HCT116 (cell line): ENCODE measurements around the gene ZNF618. TPM values are rescaled to one million over a fixed set of nuclear protein-coding genes. Genes with fewer than 3 reads are reported as not detected.

Source experiments
- ATAC-seq: fragments of 200-7000 bp; cut with Tn5 transposase; 2 replicates; pipeline ENCODE4 v1.9.1; 2020; ENCODE audit warnings: mild to moderate bottlenecking, moderate library complexity
- BruUV-seq: library from RNA; stranded (reverse); fragments of 400-500 nt; replicated peaks from 2 replicates; lab custom pipeline; 2021; lab: Mats Ljungman, UMichigan
- CTCF ChIA-PET: fragments of 300-600 bp; sonication (Branson Sonifier 250); formaldehyde crosslinking; loops from one replicate; lab custom pipeline; 2021; ENCODE audit warnings: antibody characterized with exemption; lab: Charles Lee
- POLR2A ChIA-PET: fragments of 300-600, 350-600 bp; sonication (Branson Sonifier 250); formaldehyde crosslinking; loops from one replicate; lab custom pipeline; 2021; ENCODE audit warnings: antibody characterized with exemption; lab: Charles Lee
- RAD21 ChIA-PET, 2 experiments: fragments of 300-600 bp; sonication (Branson Sonifier 250); formaldehyde crosslinking; loops; one replicate each; lab custom pipeline; 2023; ENCODE audit warnings: low total read pairs in 2 of 2; ENCODE audit not compliant: uncharacterized antibody in 2 of 2, unreplicated experiment in 2 of 2, low non-redundant PET in 1 of 2; lab: Charles Lee
- DNase-seq: peaks from one replicate; pipeline ENCODE4 v3.0.0-alpha.2; 2010; ENCODE audit warnings: low read depth, low spot score
- H2AFZ ChIP-seq: fragments of 200-600 bp; shearing (Covaris generic), sonication (generic); 2 replicates; pipeline ENCODE4 v1.6.1; 2017; ENCODE audit warnings: low read depth, mixed run types, mixed read lengths, antibody characterized with exemption, low read length; ENCODE audit not compliant: poor library complexity, severe bottlenecking
- H3K27ac ChIP-seq: 2 replicates; pipeline ENCODE4 v1.5.1; 2012; ENCODE audit warnings: low read depth, low read length
- H3K27me3 ChIP-seq: fragments of 200-600 bp; sonication (generic); 2 replicates; pipeline ENCODE4 v1.6.1; 2016; ENCODE audit warnings: mixed run types, low read length, mixed read lengths; ENCODE audit not compliant: insufficient read depth
- H3K36me3 ChIP-seq, 2 experiments: fragments of 200-500 bp in 1 of 2; fragments of 200-600 bp in 1 of 2; sonication (Bioruptor generic) in 1 of 2; sonication (generic) in 1 of 2; 2 replicates each; pipeline versions ENCODE4 v1.5.1 to v1.6.1; 2014 to 2016; ENCODE audit warnings: low read length in 2 of 2, inconsistent platforms in 1 of 2, mixed read lengths in 1 of 2, mixed run types in 1 of 2; ENCODE audit not compliant: insufficient read depth in 2 of 2, control insufficient read depth in 1 of 2
- H3K4me1 ChIP-seq, 2 experiments: fragments of 200-600 bp in 1 of 2; sonication (generic) in 1 of 2; 2 replicates each; pipeline versions ENCODE4 v1.5.1 to v1.6.1; 2012 to 2017; ENCODE audit warnings: low read length in 2 of 2, inconsistent platforms in 1 of 2, mild to moderate bottlenecking in 1 of 2, mixed read lengths in 1 of 2, mixed run types in 1 of 2, moderate library complexity in 1 of 2; ENCODE audit not compliant: insufficient read depth in 2 of 2, control insufficient read depth in 1 of 2
- H3K4me2 ChIP-seq: fragments of 200-600 bp; sonication (generic); 2 replicates; pipeline ENCODE4 v1.6.1; 2017; ENCODE audit warnings: mixed run types, low read length, mixed read lengths
- H3K4me3 ChIP-seq, 2 experiments: fragments of 200-600 bp in 1 of 2; sonication (generic) in 1 of 2; replicated peaks in 1 of 2; 2 replicates each; pipeline ENCODE4 v1.5.1; 2011 to 2016; ENCODE audit warnings: low read length in 2 of 2, control low read depth in 1 of 2, low read depth in 1 of 2, mild to moderate bottlenecking in 1 of 2, mixed read lengths in 1 of 2, mixed run types in 1 of 2
- H3K79me2 ChIP-seq: fragments of 200-600 bp; sonication (generic); 2 replicates; pipeline ENCODE4 v1.6.1; 2017; ENCODE audit warnings: mild to moderate bottlenecking, mixed run types, low read length, moderate library complexity, mixed read lengths; ENCODE audit not compliant: insufficient read depth
- H3K9ac ChIP-seq: fragments of 200-600 bp; sonication (generic); 2 replicates; pipeline ENCODE4 v1.6.1; 2016; ENCODE audit warnings: low read length, mixed read lengths
- H3K9me2 ChIP-seq: fragments of 200-600 bp; sonication (generic), shearing (Covaris generic); 2 replicates; pipeline ENCODE4 v1.6.1; 2017; ENCODE audit warnings: mixed run types, mild to moderate bottlenecking, moderate library complexity; ENCODE audit not compliant: insufficient read depth
- H3K9me3 ChIP-seq, 2 experiments: fragments of 200-500 bp in 1 of 2; fragments of 200-600 bp in 1 of 2; sonication (Bioruptor generic) in 1 of 2; sonication (generic) in 1 of 2; 2 replicates each; pipeline ENCODE4 v1.6.1; 2014 to 2017; ENCODE audit warnings: low read length in 2 of 2, mixed read lengths in 2 of 2, inconsistent platforms in 1 of 2, low read depth in 1 of 2, mild to moderate bottlenecking in 1 of 2, mixed run types in 1 of 2, moderate library complexity in 1 of 2; ENCODE audit not compliant: control insufficient read depth in 1 of 2, insufficient read depth in 1 of 2
- H4K20me1 ChIP-seq: fragments of 200-600 bp; sonication (generic), shearing (Covaris generic); 2 replicates; pipeline ENCODE4 v1.6.1; 2017; ENCODE audit warnings: mixed run types, mild to moderate bottlenecking, moderate library complexity; ENCODE audit not compliant: insufficient read depth
- ATF3 ChIP-seq: IDR thresholded peaks from 2 replicates; pipeline ENCODE4 v1.6.1; 2012
- CBX3 ChIP-seq: IDR thresholded peaks from 2 replicates; pipeline ENCODE4 v1.6.1; 2012; ENCODE audit warnings: low read depth
- CEBPB ChIP-seq: IDR thresholded peaks from 2 replicates; pipeline ENCODE4 v1.6.1; 2012; ENCODE audit warnings: low read depth
- EGR1 ChIP-seq: IDR thresholded peaks from 2 replicates; pipeline ENCODE4 v1.6.1; 2012; ENCODE audit warnings: low read depth
- FOSL1 ChIP-seq: IDR thresholded peaks from 2 replicates; pipeline ENCODE4 v1.6.1; 2012; ENCODE audit warnings: low read depth
- POLR2A ChIP-seq: IDR thresholded peaks from 2 replicates; pipeline ENCODE4 v1.7.0; 2011; ENCODE audit warnings: borderline replicate concordance; ENCODE audit not compliant: insufficient read depth, insufficient read length; ENCODE audit errors: extremely low read depth
- RAD21 ChIP-seq: IDR thresholded peaks from 2 replicates; pipeline ENCODE4 v1.6.1; 2012; ENCODE audit warnings: low read depth, mild to moderate bottlenecking
- SP1 ChIP-seq: IDR thresholded peaks from 2 replicates; pipeline ENCODE4 v1.6.1; 2012; ENCODE audit warnings: low read depth
- SRF ChIP-seq: IDR thresholded peaks from 2 replicates; pipeline ENCODE4 v1.6.1; 2012; ENCODE audit warnings: low read depth
- TCF7L2 ChIP-seq: IDR thresholded peaks from 2 replicates; pipeline ENCODE4 v1.7.0; 2011; ENCODE audit warnings: borderline replicate concordance, inconsistent platforms; ENCODE audit not compliant: insufficient read depth, insufficient read length; ENCODE audit errors: extremely low read depth
- YY1 ChIP-seq: IDR thresholded peaks from 2 replicates; pipeline ENCODE4 v1.6.1; 2011; ENCODE audit warnings: low read length, low read depth, moderate library complexity, mild to moderate bottlenecking; ENCODE audit not compliant: insufficient replicate concordance; ENCODE audit errors: extremely low read depth
- ZFX ChIP-seq: fragments of 450-650 bp; IDR thresholded peaks from 2 replicates; pipeline ENCODE4 v1.6.1; 2017
- ZNF274 ChIP-seq: fragments of 200-500 bp; sonication (Bioruptor generic); IDR thresholded peaks from 2 replicates; pipeline ENCODE4 v1.6.1; 2014; ENCODE audit warnings: mild to moderate bottlenecking, low read depth, low read length, inconsistent platforms
- intact Hi-C: fragments of 100-400 bp; cut with micrococcal nuclease; formaldehyde crosslinking; loops from 2 replicates; pipeline ENCODE4 v1.10.0; 2022
- total RNA-seq: library from RNA; stranded (reverse); gene quantifications from one replicate; pipeline ENCODE4 v1.2.1, GENCODE V29; 2021; ENCODE audit not compliant: unreplicated experiment
- TF ChIP-seq, protein P1 (sequence below): IDR thresholded peaks from 2 replicates; pipeline ENCODE4 v1.6.1; 2011; ENCODE audit warnings: mild to moderate bottlenecking, low read length, moderate library complexity; ENCODE audit not compliant: insufficient replicate concordance; ENCODE audit errors: extremely low read depth
- TF ChIP-seq, protein P2 (sequence below), 3 experiments: fragments of 200-600 bp in 1 of 3; sonication (generic) in 1 of 3; IDR thresholded peaks in 2 of 3; conservative IDR thresholded peaks in 1 of 3; 2 replicates each; pipeline ENCODE4 v1.5.1; 2012 to 2017; ENCODE audit warnings: low read depth in 2 of 3, low read length in 2 of 3, antibody characterized with exemption in 1 of 3, borderline replicate concordance in 1 of 3, control low read depth in 1 of 3, mild to moderate bottlenecking in 1 of 3, mixed read lengths in 1 of 3, mixed run types in 1 of 3, moderate library complexity in 1 of 3; ENCODE audit not compliant: insufficient read depth in 1 of 3

The ZNF618 gene
- total RNA-seq, 1 experiment from 2014 or later, result 13.5 TPM

DNA sequence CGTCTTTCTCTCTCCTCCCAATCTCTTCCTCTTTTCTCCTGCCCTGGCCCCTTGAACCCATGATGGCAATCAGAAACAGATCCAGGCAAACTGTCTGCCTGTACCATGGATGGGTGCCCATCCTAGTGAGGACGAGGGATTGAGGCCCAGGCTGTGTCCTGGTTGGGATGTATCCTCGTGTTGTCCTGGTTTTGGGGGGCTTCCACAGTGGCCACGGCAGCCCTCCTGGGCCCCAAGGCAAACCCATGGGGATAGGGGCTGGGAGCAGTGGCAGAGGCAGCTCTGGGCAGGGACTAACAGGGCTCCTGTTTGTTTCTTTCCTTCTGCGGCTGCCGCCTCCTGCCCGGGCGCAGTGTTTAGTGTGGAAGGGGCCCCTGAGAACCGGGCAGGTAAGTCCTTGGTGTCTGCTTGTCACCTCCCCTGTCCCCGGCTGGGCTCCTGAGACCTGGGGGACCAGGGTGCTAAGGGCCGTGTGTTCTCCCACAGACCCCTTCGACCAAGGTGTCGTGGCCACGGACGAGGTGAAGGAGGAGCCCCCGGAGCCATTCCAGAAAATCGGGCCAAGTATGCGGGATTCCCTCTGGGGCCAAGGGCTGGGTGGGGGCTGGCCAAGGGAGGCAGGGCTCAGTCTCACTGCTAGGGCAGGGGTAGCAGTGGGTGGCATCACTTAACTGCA is 132.0 kb downstream of the ZNF618 start:
- ChIA-PET CTCF (no interaction called here), POLR2A (no interaction called here), RAD21 (no interaction called here)
- no peaks in the 10 kb centered on the region for H3K9me2 ChIP-seq
- TF ChIP-seq YY1, result no peak
- no peaks in the 10 kb centered on the region; a peak in 1 of 4 replicates for H3K36me3 ChIP-seq
- no TSS peak for BruUV-seq
- DNase-seq (no peak), ATAC-seq (no peak)
- H4K20me1 ChIP-seq, result no peaks in the 10 kb centered on the region
- H3K27ac ChIP-seq, result no peak overlapping the region
- H2AFZ ChIP-seq, result no peak overlapping the region
- H3K4me1 ChIP-seq, result no peaks in the 10 kb centered on the region
- no peaks in the 10 kb centered on the region for H3K27me3 ChIP-seq
- no peaks in the 10 kb centered on the region for H3K79me2 ChIP-seq
- no peak overlapping the region for H3K9ac ChIP-seq
- intact Hi-C loops, result no loop called here
- no peaks in the 10 kb centered on the region for H3K9me3 ChIP-seq
- no peak overlapping the region for H3K4me2 ChIP-seq
- no peak overlapping the region for H3K4me3 ChIP-seq

DNA sequence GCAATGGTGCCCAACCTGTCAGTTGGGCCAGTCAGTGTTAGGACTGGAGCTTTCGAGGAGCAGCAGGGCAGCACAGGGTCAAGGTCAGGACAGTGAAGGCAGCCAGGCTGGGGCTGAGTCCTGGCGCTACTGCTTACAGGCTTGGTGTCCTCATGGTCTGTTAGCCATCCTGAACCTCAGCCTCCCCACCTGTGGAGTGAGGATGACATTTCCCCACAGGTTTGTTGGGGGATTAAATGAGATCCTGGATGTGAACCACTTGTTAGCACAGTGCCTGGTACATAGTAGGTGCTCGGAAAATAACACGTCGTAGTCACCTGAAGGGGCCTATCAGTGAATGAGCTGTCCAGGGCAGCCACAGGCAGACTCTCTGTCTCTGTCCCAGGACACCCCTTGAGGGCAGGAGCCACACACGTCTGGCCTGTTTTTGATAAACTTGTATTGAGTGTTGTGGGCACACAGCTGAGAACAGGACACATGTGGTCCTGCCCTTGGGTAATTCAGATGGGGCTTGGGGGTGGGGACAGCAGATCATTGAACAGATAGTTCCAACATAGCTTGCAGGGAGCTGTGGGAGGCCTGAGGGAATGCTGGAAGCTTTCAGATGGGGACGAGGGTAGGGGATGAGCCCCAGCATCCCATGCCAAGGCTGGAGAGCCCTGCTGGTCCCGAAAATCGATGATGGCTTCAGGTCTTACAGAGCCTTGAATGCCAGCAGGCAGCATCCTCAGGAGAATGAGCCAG is 132.7 kb downstream of the ZNF618 start:
- ATAC-seq (no peak), DNase-seq (no peak)
- H3K36me3 ChIP-seq, result no peaks in the 10 kb centered on the region; a peak in 1 of 4 replicates
- H3K9ac ChIP-seq, result no peak overlapping the region
- H3K79me2 ChIP-seq, result no peaks in the 10 kb centered on the region
- POLR2A ChIA-PET, result no interaction called here
- no peaks in the 10 kb centered on the region for H3K4me1 ChIP-seq
- H3K9me2 ChIP-seq, result no peaks in the 10 kb centered on the region
- CTCF ChIA-PET, result no interaction called here
- H3K27ac ChIP-seq, result no peak overlapping the region
- H4K20me1 ChIP-seq, result no peaks in the 10 kb centered on the region
- RAD21 ChIA-PET, result no interaction called here
- H3K9me3 ChIP-seq, result no peaks in the 10 kb centered on the region
- BruUV-seq, result no TSS peak
- intact Hi-C loops, result no loop called here
- no peaks in the 10 kb centered on the region for H3K27me3 ChIP-seq
- no peak overlapping the region for H2AFZ ChIP-seq
- no peak overlapping the region for H3K4me2 ChIP-seq
- H3K4me3 ChIP-seq, result no peak overlapping the region
- TF ChIP-seq RAD21 (no peak), SRF (no peak), TCF7L2 (no peak), ZFX (no peak), CBX3 (no peak), SP1 (no peak), CEBPB (no peak), ZNF274 (no peak), FOSL1 (no peak), EGR1 (no peak), ATF3 (no peak), POLR2A (no peak), YY1 (no peak)
- TF ChIP-seq, protein P1, sequence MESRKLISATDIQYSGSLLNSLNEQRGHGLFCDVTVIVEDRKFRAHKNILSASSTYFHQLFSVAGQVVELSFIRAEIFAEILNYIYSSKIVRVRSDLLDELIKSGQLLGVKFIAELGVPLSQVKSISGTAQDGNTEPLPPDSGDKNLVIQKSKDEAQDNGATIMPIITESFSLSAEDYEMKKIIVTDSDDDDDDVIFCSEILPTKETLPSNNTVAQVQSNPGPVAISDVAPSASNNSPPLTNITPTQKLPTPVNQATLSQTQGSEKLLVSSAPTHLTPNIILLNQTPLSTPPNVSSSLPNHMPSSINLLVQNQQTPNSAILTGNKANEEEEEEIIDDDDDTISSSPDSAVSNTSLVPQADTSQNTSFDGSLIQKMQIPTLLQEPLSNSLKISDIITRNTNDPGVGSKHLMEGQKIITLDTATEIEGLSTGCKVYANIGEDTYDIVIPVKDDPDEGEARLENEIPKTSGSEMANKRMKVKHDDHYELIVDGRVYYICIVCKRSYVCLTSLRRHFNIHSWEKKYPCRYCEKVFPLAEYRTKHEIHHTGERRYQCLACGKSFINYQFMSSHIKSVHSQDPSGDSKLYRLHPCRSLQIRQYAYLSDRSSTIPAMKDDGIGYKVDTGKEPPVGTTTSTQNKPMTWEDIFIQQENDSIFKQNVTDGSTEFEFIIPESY, result no peak
- TF ChIP-seq, protein P2, sequence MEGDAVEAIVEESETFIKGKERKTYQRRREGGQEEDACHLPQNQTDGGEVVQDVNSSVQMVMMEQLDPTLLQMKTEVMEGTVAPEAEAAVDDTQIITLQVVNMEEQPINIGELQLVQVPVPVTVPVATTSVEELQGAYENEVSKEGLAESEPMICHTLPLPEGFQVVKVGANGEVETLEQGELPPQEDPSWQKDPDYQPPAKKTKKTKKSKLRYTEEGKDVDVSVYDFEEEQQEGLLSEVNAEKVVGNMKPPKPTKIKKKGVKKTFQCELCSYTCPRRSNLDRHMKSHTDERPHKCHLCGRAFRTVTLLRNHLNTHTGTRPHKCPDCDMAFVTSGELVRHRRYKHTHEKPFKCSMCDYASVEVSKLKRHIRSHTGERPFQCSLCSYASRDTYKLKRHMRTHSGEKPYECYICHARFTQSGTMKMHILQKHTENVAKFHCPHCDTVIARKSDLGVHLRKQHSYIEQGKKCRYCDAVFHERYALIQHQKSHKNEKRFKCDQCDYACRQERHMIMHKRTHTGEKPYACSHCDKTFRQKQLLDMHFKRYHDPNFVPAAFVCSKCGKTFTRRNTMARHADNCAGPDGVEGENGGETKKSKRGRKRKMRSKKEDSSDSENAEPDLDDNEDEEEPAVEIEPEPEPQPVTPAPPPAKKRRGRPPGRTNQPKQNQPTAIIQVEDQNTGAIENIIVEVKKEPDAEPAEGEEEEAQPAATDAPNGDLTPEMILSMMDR (IDR thresholded peaks at IDR 0.05 in 2 of 3, conservative IDR thresholded peaks at IDR 0.05 in 1 of 3; ENCODE audit: borderline replicate concordance in 1 of 3, insufficient read depth in 1 of 3, low read depth in 2 of 3, low read length in 2 of 3), result no peak
